Endothelial cell (in vitro differentiated cells): Measurements from ENCODE around the gene EIF3B. TPM values are rescaled to one million over a fixed set of nuclear protein-coding genes. Genes with fewer than 3 reads are reported as not detected.

Experiments used
- DNase-seq: peaks from one replicate; pipeline ENCODE4 v3.0.0; 2021; ENCODE audit warnings: low spot score
- H3K27ac Mint-ChIP-seq: one replicate; pipeline ENCODE4 v1.8.0; 2021; ENCODE audit warnings: mixed read lengths, inconsistent platforms; ENCODE audit not compliant: unreplicated experiment
- H3K27me3 Mint-ChIP-seq: one replicate; pipeline ENCODE4 v1.8.0; 2021; ENCODE audit warnings: mild to moderate bottlenecking, moderate library complexity, mixed read lengths, inconsistent platforms; ENCODE audit not compliant: unreplicated experiment
- H3K36me3 Mint-ChIP-seq: one replicate; pipeline ENCODE4 v1.8.0; 2021; ENCODE audit warnings: mild to moderate bottlenecking, low read depth, mixed read lengths, inconsistent platforms; ENCODE audit not compliant: unreplicated experiment
- H3K4me1 Mint-ChIP-seq: one replicate; pipeline ENCODE4 v1.8.0; 2021; ENCODE audit warnings: mild to moderate bottlenecking, mixed read lengths, inconsistent platforms; ENCODE audit not compliant: unreplicated experiment
- H3K4me3 Mint-ChIP-seq: one replicate; pipeline ENCODE4 v1.8.0; 2021; ENCODE audit warnings: mild to moderate bottlenecking, mixed read lengths, inconsistent platforms; ENCODE audit not compliant: unreplicated experiment
- H3K9me3 Mint-ChIP-seq: one replicate; pipeline ENCODE4 v1.8.0; 2021; ENCODE audit warnings: mixed read lengths, inconsistent platforms; ENCODE audit not compliant: unreplicated experiment
- CTCF ChIP-seq: fragments of 200-600 bp; sonication (generic); IDR thresholded peaks from one replicate; pipeline ENCODE4 v1.5.0; 2021; ENCODE audit warnings: antibody characterized with exemption; ENCODE audit not compliant: unreplicated experiment
- total RNA-seq: library from RNA; stranded (reverse); fragmentation: NEBNext Ultra II Directional; extraction: Animal tissue kit (Norgen Biotek cat#: 25700); gene quantifications from one replicate; pipeline ENCODE4 v1.2.1, GENCODE V29; 2021; ENCODE audit not compliant: unreplicated experiment

The EIF3B gene
- total RNA-seq, 1 donor from 2014 or later = 125 TPM

GRCh38 chr7:2357165-2357564 lies 2.5 kb downstream of the EIF3B start:
- peaks cover 10% of the 10 kb centered on the region for H3K4me1 Mint-ChIP-seq

GRCh38 chr7:2357571-2357970 lies 2.9 kb downstream of the EIF3B start:
- peaks cover 10% of the 10 kb centered on the region for H3K4me1 Mint-ChIP-seq
- no peaks in the 10 kb centered on the region for H3K9me3 Mint-ChIP-seq
- no peak for TF ChIP-seq CTCF
- no peak overlapping the region for H3K4me3 Mint-ChIP-seq
- H3K27ac Mint-ChIP-seq = peak overlapping the region; percentile 13
- H3K36me3 Mint-ChIP-seq = peaks cover 13% of the 10 kb centered on the region
- H3K27me3 Mint-ChIP-seq = no peaks in the 10 kb centered on the region
- no peak for DNase-seq

More at GRCh38 chr7:2357165-2357564, 2.5 kb downstream of the EIF3B start:
- DNase-seq = no peak
- Mint-ChIP-seq H3K27me3 (no peaks in the 10 kb centered on the region), H3K27ac (no peak overlapping the region), H3K9me3 (no peaks in the 10 kb centered on the region), H3K4me3 (no peak overlapping the region), H3K36me3 (peaks cover 10% of the 10 kb centered on the region)
- no peak for TF ChIP-seq CTCF

- Mint-ChIP-seq H3K4me1 (peaks cover 10% of the 10 kb centered on the region), H3K4me3 (no peak overlapping the region), H3K27ac (no peak overlapping the region), H3K27me3 (no peaks in the 10 kb centered on the region), H3K36me3 (peaks cover 25% of the 10 kb centered on the region), H3K9me3 (no peaks in the 10 kb centered on the region)
- no peak for DNase-seq
- TF ChIP-seq CTCF = no peak
These were observed 4.4 kb downstream of the EIF3B start for GRCh38 chr7:2358968-2359527.

GRCh38 chr7:2359610-2360009 lies 5.0 kb downstream of the EIF3B start:
- Mint-ChIP-seq H3K36me3 (peaks cover 25% of the 10 kb centered on the region), H3K9me3 (no peaks in the 10 kb centered on the region), H3K4me1 (peaks cover 6% of the 10 kb centered on the region), H3K27me3 (no peaks in the 10 kb centered on the region), H3K4me3 (no peak overlapping the region), H3K27ac (no peak overlapping the region)
- no peak for DNase-seq
- no peak for TF ChIP-seq CTCF

- no peak overlapping the region for H3K27ac Mint-ChIP-seq
- no peaks in the 10 kb centered on the region for H3K9me3 Mint-ChIP-seq
- no peaks in the 10 kb centered on the region for H3K27me3 Mint-ChIP-seq
- no peak overlapping the region for H3K4me3 Mint-ChIP-seq
- H3K36me3 Mint-ChIP-seq = peaks cover 31% of the 10 kb centered on the region
- H3K4me1 Mint-ChIP-seq = peaks cover 3% of the 10 kb centered on the region
- no peak for TF ChIP-seq CTCF
- DNase-seq = no peak
These were observed 6.2 kb downstream of the EIF3B start for GRCh38 chr7:2360796-2361195.
